KOPT-K1 (cell line): ENCODE measurements around the gene SLC16A10.
"Not testable (repeated sequence)": the region's sequence is repeated elsewhere in the genome, so short reads cannot be mapped to it uniquely, and the experiment has no call there.

ENCODE experiments used
- H3K27ac ChIP-seq: fragments of 200-600 bp; sonication (generic); 2 replicates; pipeline ENCODE4 v1.5.1; 2016; ENCODE audit warnings: antibody characterized with exemption, mild to moderate bottlenecking, low read depth, low read length; ENCODE audit not compliant: poor library complexity, severe bottlenecking
- H3K36me3 ChIP-seq: fragments of 200-600 bp; sonication (generic); 2 replicates; pipeline ENCODE4 v1.5.1; 2017; ENCODE audit warnings: antibody characterized with exemption, mild to moderate bottlenecking, low read length, moderate library complexity; ENCODE audit not compliant: insufficient read depth
- H3K9me3 ChIP-seq: fragments of 200-600 bp; sonication (generic); 2 replicates; pipeline ENCODE4 v1.5.1; 2017; ENCODE audit warnings: antibody characterized with exemption, low read length, mild to moderate bottlenecking; ENCODE audit not compliant: insufficient read depth, poor library complexity, severe bottlenecking

Gene SLC16A10

DNA sequence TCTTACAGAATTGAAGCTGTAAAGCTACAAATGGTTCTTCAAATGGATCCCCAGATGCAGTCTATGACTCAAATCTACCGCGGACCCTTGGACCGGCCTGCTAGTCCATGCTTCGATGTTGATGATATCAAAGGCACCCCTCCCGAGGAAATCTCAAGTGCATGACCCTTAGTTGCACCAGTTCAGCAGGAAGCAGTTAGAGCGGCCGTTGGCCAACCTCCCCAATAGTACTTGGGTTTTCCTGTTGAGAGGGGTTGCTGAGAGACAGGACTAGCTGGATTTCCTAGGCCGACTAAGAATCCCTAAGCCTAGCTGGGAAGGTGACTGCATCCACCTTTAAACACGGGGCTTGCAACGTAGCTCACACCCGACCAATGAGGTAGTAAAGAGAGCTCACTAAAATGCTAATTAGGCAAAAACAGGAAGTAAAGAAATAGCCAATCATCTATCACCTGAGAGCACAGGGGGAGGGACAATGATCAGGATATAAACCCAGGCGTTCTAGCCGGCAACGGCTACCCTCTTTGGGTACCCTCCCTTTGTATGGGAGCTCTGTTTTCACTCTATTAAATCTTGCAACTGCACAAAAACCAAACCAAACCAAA, 50.3 kb downstream of the SLC16A10 start:
- not testable (repeated sequence) for H3K9me3 ChIP-seq

GRCh38 chr6:111147440-111147839, 60.1 kb downstream of the SLC16A10 start:
- Histone ChIP-seq H3K9me3 (peaks cover 6% of the 10 kb centered on the region), H3K27ac (no peak overlapping the region), H3K36me3 (no peaks in the 10 kb centered on the region)

More for the DNA sequence above, 50.3 kb downstream of the SLC16A10 start:
- H3K36me3 ChIP-seq, H3K27ac ChIP-seq: not testable (repeated sequence)

GRCh38 chr6:111148110-111148509, 60.8 kb downstream of the SLC16A10 start:
- Histone ChIP-seq H3K27ac (no peak overlapping the region), H3K9me3 (peaks cover 6% of the 10 kb centered on the region), H3K36me3 (no peaks in the 10 kb centered on the region)

DNA sequence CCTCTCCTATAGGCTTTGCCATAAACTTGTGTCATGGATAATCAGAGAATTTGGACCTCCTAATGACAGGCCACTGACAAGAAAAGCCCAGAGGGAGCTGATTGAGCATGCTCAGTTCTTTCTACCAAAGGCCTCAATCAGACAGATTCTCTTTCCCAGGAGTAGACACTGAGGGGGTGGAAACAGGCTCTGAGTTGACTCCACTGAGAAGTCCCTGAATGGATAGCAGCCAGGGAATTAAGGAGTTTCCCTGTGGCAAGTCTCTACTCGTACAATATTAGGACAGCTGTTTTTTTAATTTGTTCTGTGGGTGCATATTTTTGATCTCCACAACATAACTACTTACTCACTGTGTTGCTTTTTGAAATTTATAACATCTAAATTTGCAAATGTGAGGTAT, 63.3 kb downstream of the SLC16A10 start:
- no peaks in the 10 kb centered on the region for H3K36me3 ChIP-seq
- H3K9me3 ChIP-seq, result no peaks in the 10 kb centered on the region
- no peak overlapping the region for H3K27ac ChIP-seq

GRCh38 chr6:111154981-111155380, 67.7 kb downstream of the SLC16A10 start:
- Histone ChIP-seq H3K9me3 (peaks cover 5% of the 10 kb centered on the region), H3K27ac (no peak overlapping the region), H3K36me3 (no peaks in the 10 kb centered on the region)

- no peaks in the 10 kb centered on the region for H3K36me3 ChIP-seq
- H3K9me3 ChIP-seq, result peaks cover 29% of the 10 kb centered on the region
- no peak overlapping the region for H3K27ac ChIP-seq
Observed at GRCh38 chr6:111157412-111157811, 70.1 kb downstream of the SLC16A10 start.

- H3K36me3 ChIP-seq, result no peaks in the 10 kb centered on the region
- H3K27ac ChIP-seq, result no peak overlapping the region
- peaks cover 51% of the 10 kb centered on the region for H3K9me3 ChIP-seq
Observed at GRCh38 chr6:111159633-111160032, 72.3 kb downstream of the SLC16A10 start.

GRCh38 chr6:111161650-111162049, 74.3 kb downstream of the SLC16A10 start:
- Histone ChIP-seq H3K9me3 (peaks cover 54% of the 10 kb centered on the region), H3K27ac (no peak overlapping the region), H3K36me3 (no peaks in the 10 kb centered on the region)

GRCh38 chr6:111162504-111162903, 75.2 kb downstream of the SLC16A10 start:
- Histone ChIP-seq H3K9me3 (peaks cover 54% of the 10 kb centered on the region), H3K36me3 (no peaks in the 10 kb centered on the region), H3K27ac (no peak overlapping the region)

DNA sequence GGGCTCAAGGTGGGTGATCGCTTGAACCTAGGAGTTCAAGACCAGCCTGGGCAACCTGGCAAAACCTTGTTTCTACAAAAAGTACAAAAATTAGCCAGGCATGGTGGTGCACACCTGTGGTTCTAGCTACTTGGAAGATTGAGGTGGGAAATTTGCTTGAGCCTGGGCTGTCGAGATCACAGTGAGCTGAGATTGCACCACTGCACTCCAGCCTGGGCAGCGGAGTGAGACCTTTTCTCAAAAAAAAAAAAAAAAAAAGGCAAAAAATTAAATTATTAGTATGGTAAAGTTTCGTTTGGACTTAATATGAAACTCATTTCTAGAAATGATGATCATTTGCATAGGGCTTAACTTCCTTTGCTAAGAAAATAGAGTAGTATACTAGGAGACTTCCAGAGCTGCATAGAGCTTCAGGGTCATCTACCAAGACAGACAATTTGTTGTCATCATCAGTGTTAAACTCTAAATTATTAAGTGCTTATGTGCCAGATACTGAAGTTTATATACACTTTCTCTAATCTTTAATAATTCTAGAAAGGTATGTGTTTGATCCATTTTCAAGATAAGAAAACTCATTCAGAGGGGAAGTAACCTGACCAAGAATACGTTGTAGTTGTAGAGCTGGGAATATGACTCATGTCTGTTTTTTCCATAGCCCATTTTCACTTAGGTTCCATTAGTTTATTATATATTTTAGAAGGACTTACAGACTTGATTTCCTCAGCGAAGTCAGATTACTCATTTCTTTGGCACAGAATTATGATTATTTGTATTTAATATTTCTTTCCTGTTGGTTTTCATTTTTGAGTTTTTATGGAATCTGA, 84.5 kb downstream of the SLC16A10 start:
- no peaks in the 10 kb centered on the region for H3K36me3 ChIP-seq
- H3K9me3 ChIP-seq, result no peaks in the 10 kb centered on the region
- H3K27ac ChIP-seq, result no peak overlapping the region

DNA sequence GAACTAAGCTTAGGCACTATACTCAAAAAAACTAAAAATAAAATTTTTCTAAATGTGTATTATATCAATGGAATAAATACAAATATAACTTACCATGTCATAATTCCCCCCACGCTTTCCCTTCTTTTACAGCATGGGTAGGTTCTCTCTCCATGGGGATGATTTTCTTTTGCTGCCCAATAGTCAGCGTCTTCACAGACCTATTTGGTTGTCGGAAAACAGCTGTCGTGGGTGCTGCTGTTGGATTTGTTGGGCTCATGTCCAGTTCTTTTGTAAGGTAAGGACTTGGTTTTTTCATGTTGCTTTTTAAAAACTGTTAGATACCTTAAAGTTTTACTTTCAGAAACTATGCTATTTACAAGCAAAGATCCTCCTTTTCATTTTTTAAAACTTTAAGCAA, 85.3 kb downstream of the SLC16A10 start:
- Histone ChIP-seq H3K27ac (no peak overlapping the region), H3K9me3 (no peaks in the 10 kb centered on the region), H3K36me3 (no peaks in the 10 kb centered on the region)

GRCh38 chr6:111173341-111173740, 86.0 kb downstream of the SLC16A10 start:
- Histone ChIP-seq H3K36me3 (no peaks in the 10 kb centered on the region), H3K9me3 (no peaks in the 10 kb centered on the region), H3K27ac (no peak overlapping the region)

DNA sequence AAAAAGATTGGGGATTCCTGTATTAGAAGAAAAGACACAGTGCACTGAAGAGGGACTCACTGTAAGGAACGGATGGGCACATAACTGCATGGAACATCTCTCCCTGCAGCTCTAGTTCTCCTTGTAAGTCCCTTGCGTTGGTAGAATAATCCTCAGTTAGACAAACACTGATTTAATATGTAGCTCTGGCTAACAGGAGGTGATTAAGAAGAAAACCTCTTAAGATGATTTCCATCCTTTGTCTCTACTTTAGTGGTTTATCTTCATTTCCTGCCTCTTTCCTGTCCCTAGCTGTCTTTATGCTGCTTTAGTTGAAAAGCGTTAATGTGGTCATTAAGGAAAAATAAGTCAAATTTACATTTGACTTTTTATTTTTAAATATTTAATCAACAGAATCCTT, 86.6 kb downstream of the SLC16A10 start:
- Histone ChIP-seq H3K9me3 (peaks cover 5% of the 10 kb centered on the region), H3K36me3 (no peaks in the 10 kb centered on the region), H3K27ac (no peak overlapping the region)

DNA sequence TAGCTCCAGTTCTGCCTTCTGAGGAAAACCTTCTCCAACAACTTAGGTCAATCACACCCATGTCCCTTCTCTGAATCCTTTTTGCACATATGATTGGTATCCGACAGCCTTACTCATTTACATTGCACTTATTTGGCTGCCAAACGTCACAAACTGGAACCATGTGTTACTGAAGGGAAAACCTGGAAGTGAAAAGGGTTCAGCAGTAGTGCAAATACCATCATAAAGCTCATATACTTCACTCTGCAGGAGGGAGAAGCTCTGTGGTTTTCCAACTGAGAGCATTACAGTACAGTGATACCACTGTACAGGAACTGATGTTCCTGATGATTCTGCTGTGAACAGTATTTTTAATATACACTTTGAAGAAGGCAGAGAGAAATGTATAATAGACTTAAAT, 87.8 kb downstream of the SLC16A10 start:
- Histone ChIP-seq H3K36me3 (no peaks in the 10 kb centered on the region), H3K9me3 (peaks cover 14% of the 10 kb centered on the region), H3K27ac (no peak overlapping the region)

DNA sequence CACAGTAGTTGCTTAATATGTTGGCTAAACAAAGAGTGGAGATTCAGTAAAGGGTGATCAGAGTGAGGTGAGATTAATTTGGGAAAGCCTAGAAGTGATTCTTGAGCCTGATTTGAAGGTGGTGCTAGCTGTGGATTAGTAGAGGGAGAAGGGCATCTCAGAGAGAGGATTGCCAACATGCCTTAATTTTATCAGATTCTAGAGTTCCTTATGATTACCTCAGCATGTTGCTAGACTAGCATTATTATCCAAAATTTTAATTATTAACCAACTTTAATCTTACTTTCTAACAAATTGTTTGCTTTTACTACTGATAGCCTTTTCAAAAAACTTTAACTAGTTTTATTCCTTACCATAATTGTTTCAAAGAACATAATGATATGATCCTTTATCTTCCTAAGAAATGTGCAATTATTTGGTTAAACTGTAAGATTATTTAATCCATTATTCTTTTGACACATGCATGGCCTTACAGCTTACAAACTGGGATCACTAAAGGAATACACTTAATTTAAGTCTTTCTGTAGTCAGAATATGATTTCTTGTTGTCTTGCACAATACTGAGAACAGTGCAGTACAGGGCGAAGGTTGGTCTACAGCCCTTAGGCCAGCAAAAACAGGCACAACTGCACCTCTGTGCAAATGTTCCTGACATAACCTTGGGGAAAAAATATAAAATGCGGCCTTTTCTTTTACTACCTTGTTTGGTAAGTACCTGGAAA, 88.9 kb downstream of the SLC16A10 start:
- peaks cover 14% of the 10 kb centered on the region for H3K9me3 ChIP-seq
- no peaks in the 10 kb centered on the region for H3K36me3 ChIP-seq
- H3K27ac ChIP-seq, result no peak overlapping the region
